Measurements from ENCODE around the gene NFIX. TPM values are rescaled to one million over a fixed set of nuclear protein-coding genes. Genes with fewer than 3 reads are reported as not detected.
A peak's percentile ranks its signal among the peaks of the same experiment; 100 is the strongest.

Gene NFIX
- total RNA-seq, 3 donors from 2014 or later (not counting 1 experiment from before 2014, with no cell fraction given), result 0.61 to 2.1 (median 1.3) TPM

GRCh38 chr19:13100031-13100588, 104.8 kb downstream of the NFIX start:
- DNase-seq (peak; percentile 79 to 82), ATAC-seq (peak; percentile 52 to 60 (median 58))
- peaks cover 3% of the 10 kb centered on the region in 2 donors for H3K9me3 Mint-ChIP-seq
- H3K4me3 ChIP-seq (ENCODE audit: low read length), result no peak overlapping the region
- no peak for TF ChIP-seq CTCF (IDR thresholded peaks at IDR 0.05)
- WGBS (ENCODE audit: insufficient coverage), result 9% methylated on average over 12 of the region's 12 CpGs
- H3K4me1 ChIP-seq (ENCODE audit: control insufficient read depth, insufficient read depth, low read length), result peaks cover 94% of the 10 kb centered on the region
- H3K27me3 ChIP-seq (ENCODE audit: control insufficient read depth, insufficient read depth, low read length), result peaks cover 28% of the 10 kb centered on the region
- H3K36me3 Mint-ChIP-seq, result no peaks in the 10 kb centered on the region
- H3K27ac Mint-ChIP-seq, result peak overlapping the region; percentile 90 to 94
- H3K27me3 Mint-ChIP-seq (ENCODE audit: low read depth in 2 of 2), result peaks cover 8 to 17% of the 10 kb centered on the region in 2 donors
- H3K4me1 Mint-ChIP-seq, result peaks cover 25 to 63% of the 10 kb centered on the region in 2 donors
- H3K4me3 Mint-ChIP-seq, result peak overlapping the region; percentile 79
- H3K9me3 ChIP-seq (ENCODE audit: control insufficient read depth, insufficient read depth, low read length), result no peaks in the 10 kb centered on the region
- intact Hi-C loops (cut with micrococcal nuclease), result loop anchor here (1.0 to 5.0 kb wide), 4 partner anchors 52 to 313 kb away; partner anchors contain the start of genes IER2 and STX10
- H3K27ac ChIP-seq (ENCODE audit: low read length), result peak overlapping the region; percentile 91
- no peaks in the 10 kb centered on the region for H3K36me3 ChIP-seq (ENCODE audit: control insufficient read depth, insufficient read depth, low read length)

GRCh38 chr19:13100841-13101589, 105.7 kb downstream of the NFIX start:
- WGBS (ENCODE audit: insufficient coverage), result 38% methylated on average over 18 of the region's 18 CpGs
- H3K4me1 Mint-ChIP-seq, result peaks cover 21 to 62% of the 10 kb centered on the region in 2 donors
- no peaks in the 10 kb centered on the region for H3K9me3 ChIP-seq (ENCODE audit: control insufficient read depth, insufficient read depth, low read length)

GRCh38 chr19:13101590-13102415, 106.5 kb downstream of the NFIX start:
- Histone ChIP-seq H3K4me1 (ENCODE audit: control insufficient read depth, insufficient read depth, low read length) (peaks cover 90% of the 10 kb centered on the region), H3K36me3 (ENCODE audit: control insufficient read depth, insufficient read depth, low read length) (no peaks in the 10 kb centered on the region), H3K4me3 (ENCODE audit: low read length) (peak overlapping the region; percentile 55), H3K27me3 (ENCODE audit: control insufficient read depth, insufficient read depth, low read length) (peaks cover 16% of the 10 kb centered on the region), H3K9me3 (ENCODE audit: control insufficient read depth, insufficient read depth, low read length) (no peaks in the 10 kb centered on the region), H3K27ac (ENCODE audit: low read length) (peak overlapping the region; percentile 47)
- Mint-ChIP-seq H3K27me3 (ENCODE audit: low read depth in 2 of 2) (peaks cover 0 to 10% of the 10 kb centered on the region in 2 donors), H3K36me3 (no peaks in the 10 kb centered on the region), H3K27ac (no peak overlapping the region), H3K9me3 (peaks cover 3% of the 10 kb centered on the region in 2 donors), H3K4me1 (peaks cover 18 to 59% of the 10 kb centered on the region in 2 donors), H3K4me3 (peak overlapping the region; percentile 55)
- intact Hi-C loops (cut with micrococcal nuclease), result loop anchor here (2.0 to 5.0 kb wide), 3 partner anchors 15 to 315 kb away; partner anchors contain the start of genes IER2, STX10 and TRMT1
- no peak for TF ChIP-seq CTCF (IDR thresholded peaks at IDR 0.05)
- WGBS (ENCODE audit: insufficient coverage), result 43% methylated on average over 7 of the region's 7 CpGs
- no peak for DNase-seq
- no peak for ATAC-seq

More at GRCh38 chr19:13100841-13101589, 105.7 kb downstream of the NFIX start:
- Mint-ChIP-seq H3K27me3 (ENCODE audit: low read depth in 2 of 2) (peaks cover 4 to 14% of the 10 kb centered on the region in 2 donors), H3K9me3 (peaks cover 3% of the 10 kb centered on the region in 2 donors), H3K27ac (no peak overlapping the region), H3K36me3 (no peaks in the 10 kb centered on the region), H3K4me3 (peak overlapping the region; percentile 47)
- H3K4me1 ChIP-seq (ENCODE audit: control insufficient read depth, insufficient read depth, low read length), result peaks cover 95% of the 10 kb centered on the region
- peaks cover 20% of the 10 kb centered on the region for H3K27me3 ChIP-seq (ENCODE audit: control insufficient read depth, insufficient read depth, low read length)
- DNase-seq, result no peak
- H3K36me3 ChIP-seq (ENCODE audit: control insufficient read depth, insufficient read depth, low read length), result no peaks in the 10 kb centered on the region
- TF ChIP-seq CTCF (IDR thresholded peaks at IDR 0.05), result no peak
- peak overlapping the region; percentile 55 for H3K4me3 ChIP-seq (ENCODE audit: low read length)
- ATAC-seq, result no peak
- no peak overlapping the region for H3K27ac ChIP-seq (ENCODE audit: low read length)
- intact Hi-C loops (cut with micrococcal nuclease), result loop anchor here (1.0 to 5.0 kb wide), 4 partner anchors 51 to 314 kb away; partner anchors contain the start of genes IER2 and STX10

All from natural killer cell (primary cell).